ENCODE results near the gene RELA. TPM values are rescaled to one million over a fixed set of nuclear protein-coding genes. Genes with fewer than 3 reads are reported as not detected.

The RELA gene
- total and polyA plus RNA-seq, 2 of the 13 experiments (the other 11 are each of a cell fraction or from before 2014, with no cell fraction given): 21.4 to 40.5 TPM

DNA sequence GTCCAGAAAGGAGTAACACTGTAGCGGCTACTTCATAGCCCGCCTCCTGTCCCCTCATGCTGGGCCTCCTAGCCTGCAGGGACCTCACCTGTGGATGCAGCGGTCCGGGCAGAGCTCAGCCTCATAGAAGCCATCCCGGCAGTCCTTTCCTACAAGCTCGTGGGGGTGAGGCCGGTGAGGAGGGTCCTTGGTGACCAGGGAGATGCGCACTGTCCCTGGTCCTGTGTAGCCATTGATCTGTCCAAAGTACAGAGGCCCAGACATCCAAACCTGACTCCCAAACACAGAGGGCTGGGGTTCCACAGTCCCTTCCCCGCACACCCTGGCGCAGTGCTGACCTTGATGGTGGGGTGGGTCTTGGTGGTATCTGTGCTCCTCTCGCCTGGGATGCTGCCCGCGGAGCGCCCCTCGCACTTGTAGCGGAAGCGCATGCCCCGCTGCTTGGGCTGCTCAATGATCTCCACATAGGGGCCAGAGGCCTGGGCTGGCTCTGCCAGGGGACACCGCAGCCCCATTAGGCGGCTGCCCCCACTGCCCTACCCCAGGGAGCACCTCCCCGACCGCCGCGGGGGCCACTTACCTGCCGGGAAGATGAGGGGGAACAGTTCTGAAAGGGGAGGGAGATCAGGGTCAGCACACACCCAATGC, 993 bp downstream of the RELA start (continued):
- TF ChIP-seq, protein P1, sequence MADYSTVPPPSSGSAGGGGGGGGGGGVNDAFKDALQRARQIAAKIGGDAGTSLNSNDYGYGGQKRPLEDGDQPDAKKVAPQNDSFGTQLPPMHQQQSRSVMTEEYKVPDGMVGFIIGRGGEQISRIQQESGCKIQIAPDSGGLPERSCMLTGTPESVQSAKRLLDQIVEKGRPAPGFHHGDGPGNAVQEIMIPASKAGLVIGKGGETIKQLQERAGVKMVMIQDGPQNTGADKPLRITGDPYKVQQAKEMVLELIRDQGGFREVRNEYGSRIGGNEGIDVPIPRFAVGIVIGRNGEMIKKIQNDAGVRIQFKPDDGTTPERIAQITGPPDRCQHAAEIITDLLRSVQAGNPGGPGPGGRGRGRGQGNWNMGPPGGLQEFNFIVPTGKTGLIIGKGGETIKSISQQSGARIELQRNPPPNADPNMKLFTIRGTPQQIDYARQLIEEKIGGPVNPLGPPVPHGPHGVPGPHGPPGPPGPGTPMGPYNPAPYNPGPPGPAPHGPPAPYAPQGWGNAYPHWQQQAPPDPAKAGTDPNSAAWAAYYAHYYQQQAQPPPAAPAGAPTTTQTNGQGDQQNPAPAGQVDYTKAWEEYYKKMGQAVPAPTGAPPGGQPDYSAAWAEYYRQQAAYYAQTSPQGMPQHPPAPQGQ (CRISPR knock-in tag; IDR thresholded peaks at IDR 0.05; ENCODE audit: borderline replicate concordance): 0 out of 2 replicates have a peak, but pooled peaks have one; percentile 23
- TF ChIP-seq NRL (CRISPR knock-in tag; IDR thresholded peaks at IDR 0.05; ENCODE audit: borderline replicate concordance) (peak; percentile 74), NAIF1 (CRISPR knock-in tag; IDR thresholded peaks at IDR 0.05; ENCODE audit: borderline replicate concordance) (0 out of 2 replicates have a peak, but pooled peaks have one; percentile 38), MEF2D (CRISPR knock-in tag; IDR thresholded peaks at IDR 0.05) (peak; percentile 44), TBX2 (CRISPR knock-in tag; IDR thresholded peaks at IDR 0.05; ENCODE audit: borderline replicate concordance) (0 out of 2 replicates have a peak, but pooled peaks have one; percentile 12), PHF8 (CRISPR knock-in tag; IDR thresholded peaks at IDR 0.05) (peak; percentile 39; the same call in 1 of the 2 replicates), GABPB1 (CRISPR knock-in tag; IDR thresholded peaks at IDR 0.05) (peak; percentile 36; the same call in 1 of the 2 replicates), SP4 (CRISPR knock-in tag; IDR thresholded peaks at IDR 0.05) (no peak), RCOR2 (CRISPR knock-in tag; IDR thresholded peaks at IDR 0.05) (no peak), JARID2 (CRISPR knock-in tag; IDR thresholded peaks at IDR 0.05; ENCODE audit: insufficient replicate concordance) (no peak), ZNF296 (CRISPR knock-in tag; conservative IDR thresholded peaks at IDR 0.05) (0 out of 2 replicates have a peak, but pooled peaks have one; percentile 34)
- TF ChIP-seq, protein P2, sequence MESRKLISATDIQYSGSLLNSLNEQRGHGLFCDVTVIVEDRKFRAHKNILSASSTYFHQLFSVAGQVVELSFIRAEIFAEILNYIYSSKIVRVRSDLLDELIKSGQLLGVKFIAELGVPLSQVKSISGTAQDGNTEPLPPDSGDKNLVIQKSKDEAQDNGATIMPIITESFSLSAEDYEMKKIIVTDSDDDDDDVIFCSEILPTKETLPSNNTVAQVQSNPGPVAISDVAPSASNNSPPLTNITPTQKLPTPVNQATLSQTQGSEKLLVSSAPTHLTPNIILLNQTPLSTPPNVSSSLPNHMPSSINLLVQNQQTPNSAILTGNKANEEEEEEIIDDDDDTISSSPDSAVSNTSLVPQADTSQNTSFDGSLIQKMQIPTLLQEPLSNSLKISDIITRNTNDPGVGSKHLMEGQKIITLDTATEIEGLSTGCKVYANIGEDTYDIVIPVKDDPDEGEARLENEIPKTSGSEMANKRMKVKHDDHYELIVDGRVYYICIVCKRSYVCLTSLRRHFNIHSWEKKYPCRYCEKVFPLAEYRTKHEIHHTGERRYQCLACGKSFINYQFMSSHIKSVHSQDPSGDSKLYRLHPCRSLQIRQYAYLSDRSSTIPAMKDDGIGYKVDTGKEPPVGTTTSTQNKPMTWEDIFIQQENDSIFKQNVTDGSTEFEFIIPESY (CRISPR knock-in tag; IDR thresholded peaks at IDR 0.05): peak; percentile 82
- TF ChIP-seq, protein P3, sequence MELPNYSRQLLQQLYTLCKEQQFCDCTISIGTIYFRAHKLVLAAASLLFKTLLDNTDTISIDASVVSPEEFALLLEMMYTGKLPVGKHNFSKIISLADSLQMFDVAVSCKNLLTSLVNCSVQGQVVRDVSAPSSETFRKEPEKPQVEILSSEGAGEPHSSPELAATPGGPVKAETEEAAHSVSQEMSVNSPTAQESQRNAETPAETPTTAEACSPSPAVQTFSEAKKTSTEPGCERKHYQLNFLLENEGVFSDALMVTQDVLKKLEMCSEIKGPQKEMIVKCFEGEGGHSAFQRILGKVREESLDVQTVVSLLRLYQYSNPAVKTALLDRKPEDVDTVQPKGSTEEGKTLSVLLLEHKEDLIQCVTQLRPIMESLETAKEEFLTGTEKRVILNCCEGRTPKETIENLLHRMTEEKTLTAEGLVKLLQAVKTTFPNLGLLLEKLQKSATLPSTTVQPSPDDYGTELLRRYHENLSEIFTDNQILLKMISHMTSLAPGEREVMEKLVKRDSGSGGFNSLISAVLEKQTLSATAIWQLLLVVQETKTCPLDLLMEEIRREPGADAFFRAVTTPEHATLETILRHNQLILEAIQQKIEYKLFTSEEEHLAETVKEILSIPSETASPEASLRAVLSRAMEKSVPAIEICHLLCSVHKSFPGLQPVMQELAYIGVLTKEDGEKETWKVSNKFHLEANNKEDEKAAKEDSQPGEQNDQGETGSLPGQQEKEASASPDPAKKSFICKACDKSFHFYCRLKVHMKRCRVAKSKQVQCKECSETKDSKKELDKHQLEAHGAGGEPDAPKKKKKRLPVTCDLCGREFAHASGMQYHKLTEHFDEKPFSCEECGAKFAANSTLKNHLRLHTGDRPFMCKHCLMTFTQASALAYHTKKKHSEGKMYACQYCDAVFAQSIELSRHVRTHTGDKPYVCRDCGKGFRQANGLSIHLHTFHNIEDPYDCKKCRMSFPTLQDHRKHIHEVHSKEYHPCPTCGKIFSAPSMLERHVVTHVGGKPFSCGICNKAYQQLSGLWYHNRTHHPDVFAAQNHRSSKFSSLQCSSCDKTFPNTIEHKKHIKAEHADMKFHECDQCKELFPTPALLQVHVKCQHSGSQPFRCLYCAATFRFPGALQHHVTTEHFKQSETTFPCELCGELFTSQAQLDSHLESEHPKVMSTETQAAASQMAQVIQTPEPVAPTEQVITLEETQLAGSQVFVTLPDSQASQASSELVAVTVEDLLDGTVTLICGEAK (IDR thresholded peaks at IDR 0.05): no peak
- TF ChIP-seq, protein P3 (CRISPR knock-in tag; IDR thresholded peaks at IDR 0.05): 0 out of 2 replicates have a peak, but pooled peaks have one; percentile 20

All from HepG2 (cell line).